NB4 (cell line): ENCODE data around the gene CASQ2.
A peak's percentile ranks its signal among the peaks of the same experiment; 100 is the strongest.

Experiments used
- DNase-seq: peaks from one replicate; pipeline ENCODE4 v3.0.0; 2010; ENCODE audit warnings: low read depth
- H3K4me3 ChIP-seq: one replicate; pipeline ENCODE4 v1.5.1; 2011; ENCODE audit warnings: mild to moderate bottlenecking, low read depth, low read length, moderate library complexity
- MAX ChIP-seq: IDR thresholded peaks from 2 replicates; pipeline ENCODE4 v1.6.1; 2011; ENCODE audit warnings: low read depth, low read length
- MYC ChIP-seq: IDR thresholded peaks from 2 replicates; pipeline ENCODE4 v1.6.1; 2011; ENCODE audit warnings: low read depth, low read length
- POLR2A ChIP-seq: IDR thresholded peaks from 2 replicates; pipeline ENCODE4 v1.6.1; 2011; ENCODE audit warnings: mild to moderate bottlenecking; ENCODE audit not compliant: insufficient read length; ENCODE audit errors: extremely low read depth
- TF ChIP-seq, protein P1 (sequence below): IDR thresholded peaks from one replicate; pipeline ENCODE4 v1.5.1; 2012; ENCODE audit warnings: low read depth, low read length

CASQ2 gene

GRCh38 chr1:115718011-115718754, 50.3 kb downstream of the CASQ2 start:
- no peak overlapping the region for H3K4me3 ChIP-seq
- no peak for TF ChIP-seq MAX
- TF ChIP-seq, protein P1, sequence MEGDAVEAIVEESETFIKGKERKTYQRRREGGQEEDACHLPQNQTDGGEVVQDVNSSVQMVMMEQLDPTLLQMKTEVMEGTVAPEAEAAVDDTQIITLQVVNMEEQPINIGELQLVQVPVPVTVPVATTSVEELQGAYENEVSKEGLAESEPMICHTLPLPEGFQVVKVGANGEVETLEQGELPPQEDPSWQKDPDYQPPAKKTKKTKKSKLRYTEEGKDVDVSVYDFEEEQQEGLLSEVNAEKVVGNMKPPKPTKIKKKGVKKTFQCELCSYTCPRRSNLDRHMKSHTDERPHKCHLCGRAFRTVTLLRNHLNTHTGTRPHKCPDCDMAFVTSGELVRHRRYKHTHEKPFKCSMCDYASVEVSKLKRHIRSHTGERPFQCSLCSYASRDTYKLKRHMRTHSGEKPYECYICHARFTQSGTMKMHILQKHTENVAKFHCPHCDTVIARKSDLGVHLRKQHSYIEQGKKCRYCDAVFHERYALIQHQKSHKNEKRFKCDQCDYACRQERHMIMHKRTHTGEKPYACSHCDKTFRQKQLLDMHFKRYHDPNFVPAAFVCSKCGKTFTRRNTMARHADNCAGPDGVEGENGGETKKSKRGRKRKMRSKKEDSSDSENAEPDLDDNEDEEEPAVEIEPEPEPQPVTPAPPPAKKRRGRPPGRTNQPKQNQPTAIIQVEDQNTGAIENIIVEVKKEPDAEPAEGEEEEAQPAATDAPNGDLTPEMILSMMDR, result peak; percentile 9
- DNase-seq, result no peak

DNA sequence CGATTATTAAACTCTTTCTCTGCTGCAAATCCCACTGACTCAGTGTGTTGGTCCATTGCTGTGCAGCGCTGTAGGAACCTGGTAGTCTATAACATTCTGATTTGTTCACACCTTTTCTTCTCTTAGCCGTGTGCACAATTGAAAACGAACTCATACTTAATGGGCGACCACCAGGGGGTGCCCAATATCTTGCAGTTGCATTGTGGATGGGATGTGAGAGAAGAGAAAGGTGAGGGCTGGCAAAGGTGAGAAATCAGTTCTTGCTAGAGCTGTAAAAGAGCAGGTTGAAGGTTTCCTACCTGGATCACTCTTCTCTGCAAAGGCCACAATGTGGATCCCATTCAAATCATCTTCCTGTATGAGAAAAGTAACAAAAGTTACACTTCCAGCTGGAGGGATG, 51.0 kb downstream of the CASQ2 start:
- H3K4me3 ChIP-seq, result no peak overlapping the region
- peak; percentile 56 for DNase-seq
- TF ChIP-seq POLR2A, result no peak
- TF ChIP-seq, protein P1, result peak; percentile 18
- no peak for TF ChIP-seq MAX

DNA sequence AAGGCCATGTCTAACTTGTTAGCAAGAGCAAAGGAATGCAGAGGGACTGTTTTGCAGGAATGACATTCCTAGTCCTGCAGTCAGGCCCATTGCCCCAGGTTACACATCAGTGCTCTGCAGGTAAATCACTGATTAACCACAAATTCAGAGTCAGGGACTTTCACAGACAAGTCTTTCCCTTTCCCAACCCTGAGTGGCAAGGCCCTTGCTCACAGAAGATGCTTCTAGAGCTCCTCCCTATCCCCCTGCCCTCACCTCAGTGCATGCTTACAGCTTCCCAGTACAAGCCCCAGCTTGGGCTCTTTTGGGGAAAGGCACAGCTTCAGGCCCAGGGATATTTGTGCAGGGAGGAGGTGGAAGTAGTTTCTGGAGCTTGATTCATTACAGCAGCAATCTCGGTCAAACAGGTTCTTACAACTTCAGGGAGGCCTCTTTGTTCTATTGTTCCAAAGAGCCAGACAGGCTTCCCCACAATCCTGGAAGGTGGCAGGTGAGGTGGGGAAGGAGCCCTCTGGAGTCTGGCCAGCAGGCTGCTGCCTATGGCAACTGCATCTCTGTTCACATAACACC, 53.9 kb downstream of the CASQ2 start:
- no peak overlapping the region for H3K4me3 ChIP-seq
- TF ChIP-seq MYC, result no peak
- TF ChIP-seq, protein P1, result no peak
- TF ChIP-seq POLR2A, result no peak
- TF ChIP-seq MAX, result no peak
- no peak for DNase-seq

- TF ChIP-seq MAX, result no peak
- no peak for TF ChIP-seq MYC
- no peak for TF ChIP-seq POLR2A
- TF ChIP-seq, protein P1, result no peak
- no peak overlapping the region for H3K4me3 ChIP-seq
- DNase-seq, result no peak
Measured at GRCh38 chr1:115713906-115714305, 54.6 kb downstream of the CASQ2 start.

DNA sequence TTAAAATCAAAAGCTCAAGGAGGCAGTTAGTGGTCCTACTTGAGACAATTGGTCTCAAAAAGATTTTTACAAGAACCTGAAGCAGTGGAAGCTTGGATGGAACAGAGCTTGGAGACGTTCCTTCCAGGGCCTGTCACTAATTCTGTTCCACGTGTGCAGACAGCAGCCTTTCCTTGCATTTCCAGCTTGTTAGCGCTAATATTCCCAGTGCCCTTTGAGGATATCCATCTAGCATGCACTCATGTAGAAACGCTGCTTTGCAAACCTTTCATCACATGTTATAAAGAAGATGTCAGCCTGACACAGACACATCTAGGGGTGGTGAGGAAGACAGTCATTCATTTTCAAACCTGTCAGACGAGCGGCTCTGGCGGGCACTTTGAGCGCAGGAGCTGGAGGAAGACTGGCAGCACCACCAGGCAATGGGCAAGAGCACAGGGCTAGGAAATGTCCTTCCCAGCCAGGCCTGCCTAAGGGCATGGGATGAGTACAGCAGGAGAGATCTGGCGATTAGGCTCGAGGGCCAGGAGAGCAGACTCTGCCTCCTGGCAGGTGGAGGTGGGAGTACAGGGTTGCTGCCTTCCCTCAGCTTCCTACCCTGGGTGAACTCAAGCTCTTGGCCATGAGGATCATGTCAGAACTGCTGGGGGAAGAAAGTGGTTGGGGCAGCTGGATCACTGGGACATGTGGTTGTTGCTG, 55.5 kb downstream of the CASQ2 start:
- DNase-seq, result no peak
- H3K4me3 ChIP-seq, result no peak overlapping the region
- TF ChIP-seq POLR2A (no peak), MYC (no peak), MAX (no peak)
- TF ChIP-seq, protein P1, result no peak
